ENCODE results near the gene SHROOM1. TPM values are rescaled to one million over a fixed set of nuclear protein-coding genes. Genes with fewer than 3 reads are reported as not detected.

Gene SHROOM1
- total RNA-seq, 2 experiments from 2014 or later = 2.0 to 2.1 TPM

GRCh38 chr5:132815454-132815853 lies 15.0 kb downstream of the SHROOM1 start:
- Mint-ChIP-seq H3K36me3 (ENCODE audit: low read depth) (no peaks in the 10 kb centered on the region), H3K27me3 (peaks cover 43% of the 10 kb centered on the region), H3K27ac (no peak overlapping the region), H3K4me3 (no peak overlapping the region), H3K4me1 (ENCODE audit: low read depth) (peaks cover 15% of the 10 kb centered on the region), H3K9me3 (no peaks in the 10 kb centered on the region)
- DNase-seq (no peak), ATAC-seq (no peak)
- CTCF ChIA-PET = interaction anchor here (0.7 to 3.8 kb wide), 5 partner anchors 9 to 289 kb away, joined by 3 to 21 read pairs (median 14); partner anchors contain the start of genes CCNI2 and SHROOM1
- intact Hi-C loops (cut with micrococcal nuclease) = no loop called here
- POLR2A ChIA-PET = no interaction called here
- no peak for TF ChIP-seq CTCF (IDR thresholded peaks at IDR 0.05)

GRCh38 chr5:132814503-132815294 lies 15.7 kb downstream of the SHROOM1 start:
- Mint-ChIP-seq H3K27me3 (peaks cover 49% of the 10 kb centered on the region), H3K9me3 (no peaks in the 10 kb centered on the region), H3K36me3 (ENCODE audit: low read depth) (no peaks in the 10 kb centered on the region), H3K4me3 (no peak overlapping the region), H3K27ac (no peak overlapping the region), H3K4me1 (ENCODE audit: low read depth) (peaks cover 13% of the 10 kb centered on the region)
- intact Hi-C loops (cut with micrococcal nuclease) = no loop called here
- ChIA-PET POLR2A (interaction anchor here (0.6 to 2.1 kb wide), 3 partner anchors 9 to 21 kb away, joined by 3 to 9 read pairs (median 3); no protein-coding TSS in a partner anchor), CTCF (interaction anchor here (0.7 to 3.8 kb wide), 7 partner anchors 10 to 308 kb away, joined by 3 to 21 read pairs (median 6); partner anchors contain the start of genes CCNI2 and SHROOM1)
- DNase-seq (no peak), ATAC-seq (no peak)
- no peak for TF ChIP-seq CTCF (IDR thresholded peaks at IDR 0.05)

GRCh38 chr5:132813599-132814502 lies 16.6 kb downstream of the SHROOM1 start:
- Mint-ChIP-seq H3K9me3 (no peaks in the 10 kb centered on the region), H3K4me3 (peak overlapping the region; percentile 37), H3K27ac (no peak overlapping the region), H3K4me1 (ENCODE audit: low read depth) (peaks cover 7% of the 10 kb centered on the region), H3K27me3 (peaks cover 48% of the 10 kb centered on the region), H3K36me3 (ENCODE audit: low read depth) (no peaks in the 10 kb centered on the region)
- ATAC-seq (peak; percentile 62), DNase-seq (peak; percentile 44)
- ChIA-PET POLR2A (interaction anchor here (0.6 to 2.1 kb wide), 4 partner anchors 10 to 243 kb away, joined by 3 to 9 read pairs (median 3); no protein-coding TSS in a partner anchor), CTCF (interaction anchor here (0.6 to 3.0 kb wide), 8 partner anchors 11 to 307 kb away, joined by 3 to 15 read pairs (median 4); partner anchors contain the start of gene SHROOM1)
- intact Hi-C loops (cut with micrococcal nuclease) = no loop called here
- TF ChIP-seq CTCF (IDR thresholded peaks at IDR 0.05) = no peak

GRCh38 chr5:132812781-132813598 lies 17.5 kb downstream of the SHROOM1 start, which contains the start of gene SOWAHA:
Gene SOWAHA, plus strand, starts transcription at chr5:132813302. Its CDS starts 320 bp downstream, at chr5:132813622.
- peaks cover 7% of the 10 kb centered on the region for H3K4me1 Mint-ChIP-seq (ENCODE audit: low read depth)
- H3K36me3 Mint-ChIP-seq (ENCODE audit: low read depth) = no peaks in the 10 kb centered on the region
- ChIA-PET POLR2A (interaction anchor here (0.7 to 2.1 kb wide), 2 partner anchors 12 to 242 kb away, joined by 3 to 9 read pairs; no protein-coding TSS in a partner anchor), CTCF (interaction anchor here (1.0 to 3.0 kb wide), 6 partner anchors 11 to 306 kb away, joined by 3 to 14 read pairs (median 4); partner anchors contain the start of gene SHROOM1)
- ATAC-seq (peak; percentile 18), DNase-seq (peak; percentile 34)
- H3K4me3 Mint-ChIP-seq = peak within 1 kb of the TSS; percentile 64
- intact Hi-C loops (cut with micrococcal nuclease) = no loop called here
- no peaks in the 10 kb centered on the region for H3K9me3 Mint-ChIP-seq
- TF ChIP-seq CTCF (IDR thresholded peaks at IDR 0.05) = no peak
- peaks cover 47% of the 10 kb centered on the region for H3K27me3 Mint-ChIP-seq
- no peak within 1 kb of the TSS for H3K27ac Mint-ChIP-seq

Data from activated CD8-positive, alpha-beta T cell treated with anti-CD3 and anti-CD28 coated beads for 36 hours (primary cell).